ENCODE results near the gene PLXDC2. TPM values are rescaled to one million over a fixed set of nuclear protein-coding genes. Genes with fewer than 3 reads are reported as not detected.
A peak's percentile ranks its signal among the peaks of the same experiment; 100 is the strongest.
"Not testable (repeated sequence)": the region's sequence is repeated elsewhere in the genome, so short reads cannot be mapped to it uniquely, and the experiment has no call there.

PLXDC2 gene
- total RNA-seq (ENCODE audit: insufficient read depth, low replicate concordance) = 25.3 TPM

DNA sequence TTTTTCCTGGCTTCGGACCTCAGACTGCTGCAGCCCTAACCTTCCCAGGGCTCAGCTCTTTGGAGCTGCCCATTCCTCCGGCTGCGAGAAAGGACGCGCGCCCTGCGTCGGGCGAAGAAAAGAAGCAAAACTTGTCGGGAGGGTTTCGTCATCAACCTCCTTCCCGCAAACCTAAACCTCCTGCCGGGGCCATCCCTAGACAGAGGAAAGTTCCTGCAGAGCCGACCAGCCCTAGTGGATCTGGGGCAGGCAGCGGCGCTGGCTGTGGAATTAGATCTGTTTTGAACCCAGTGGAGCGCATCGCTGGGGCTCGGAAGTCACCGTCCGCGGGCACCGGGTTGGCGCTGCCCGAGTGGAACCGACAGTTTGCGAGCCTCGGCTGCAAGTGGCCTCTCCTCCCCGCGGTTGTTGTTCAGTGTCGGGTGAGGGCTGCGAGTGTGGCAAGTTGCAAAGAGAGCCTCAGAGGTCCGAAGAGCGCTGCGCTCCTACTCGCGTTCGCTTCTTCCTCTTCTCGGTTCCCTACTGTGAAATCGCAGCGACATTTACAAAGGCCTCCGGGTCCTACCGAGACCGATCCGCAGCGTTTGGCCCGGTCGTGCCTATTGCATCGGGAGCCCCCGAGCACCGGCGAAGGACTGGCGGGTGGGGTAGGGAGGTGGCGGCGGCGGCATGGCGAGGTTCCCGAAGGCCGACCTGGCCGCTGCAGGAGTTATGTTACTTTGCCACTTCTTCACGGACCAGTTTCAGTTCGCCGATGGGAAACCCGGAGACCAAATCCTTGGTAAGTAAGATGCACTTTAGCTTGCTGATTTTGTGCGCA, at the start of gene PLXDC2:
Gene PLXDC2 (plus strand): TSS at position 22 of the 820 bp plus-strand sequence.
- peak; percentile 68 for DNase-seq (ENCODE audit: low spot score)

DNA sequence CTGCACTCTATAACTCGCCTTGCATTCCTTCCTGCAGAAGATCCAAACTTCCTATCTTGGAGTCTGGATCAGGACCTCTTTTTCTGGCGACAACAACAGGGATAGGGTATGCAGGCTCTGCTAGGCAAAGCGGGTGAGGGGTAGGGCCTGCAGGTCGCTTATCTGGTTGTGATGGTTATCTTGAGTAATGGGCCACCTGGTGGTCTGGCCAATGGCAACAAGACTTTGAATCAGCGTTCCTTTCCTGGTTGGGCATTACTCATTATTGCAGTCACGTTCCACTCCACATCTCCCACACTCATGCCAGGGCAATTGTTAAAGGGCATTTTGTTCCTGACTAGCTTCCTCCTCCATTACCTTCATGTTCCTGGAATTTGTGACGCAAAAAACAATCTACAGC, 48.4 kb upstream of the PLXDC2 start:
- no peak for DNase-seq (ENCODE audit: low spot score)

DNA sequence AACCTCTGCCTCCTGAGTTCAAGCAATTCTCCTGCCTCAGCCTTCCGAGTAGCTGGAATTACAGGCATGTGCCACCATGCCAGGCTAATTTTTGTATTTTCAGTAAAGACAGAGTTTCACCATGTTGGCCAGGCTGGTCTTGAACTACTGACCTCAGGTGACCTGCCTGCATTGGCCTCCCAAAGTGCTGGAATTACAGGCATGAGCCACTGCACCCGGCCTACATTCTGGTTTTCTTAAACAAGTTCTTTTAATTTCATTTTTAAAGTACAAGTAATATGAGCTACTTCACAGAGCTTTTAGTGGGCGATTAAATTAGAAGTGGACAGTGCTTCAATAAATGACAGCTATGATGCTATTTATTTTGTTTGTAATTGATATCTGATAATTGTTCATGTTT, 46.4 kb upstream of the PLXDC2 start:
- not testable (repeated sequence) for DNase-seq (ENCODE audit: low spot score)

DNA sequence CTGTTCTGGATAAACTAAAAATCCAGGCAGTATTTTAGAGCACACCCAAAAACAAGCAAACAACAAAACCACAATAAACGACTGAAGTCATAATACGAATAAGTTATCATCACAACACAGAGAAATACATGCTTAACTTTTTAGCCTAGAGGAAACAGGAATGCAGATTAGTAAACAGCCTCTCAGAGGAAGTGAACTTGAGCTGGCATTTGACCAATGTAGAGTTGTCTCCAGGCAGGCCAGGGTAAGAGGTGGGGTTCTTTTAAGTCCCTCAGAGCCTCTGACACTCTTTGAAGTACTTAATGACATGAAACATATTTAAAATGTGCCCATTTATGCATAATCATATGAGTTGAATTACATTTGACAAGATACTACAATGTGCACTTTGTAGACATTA, 43.3 kb upstream of the PLXDC2 start:
- no peak for DNase-seq (ENCODE audit: low spot score)

DNA sequence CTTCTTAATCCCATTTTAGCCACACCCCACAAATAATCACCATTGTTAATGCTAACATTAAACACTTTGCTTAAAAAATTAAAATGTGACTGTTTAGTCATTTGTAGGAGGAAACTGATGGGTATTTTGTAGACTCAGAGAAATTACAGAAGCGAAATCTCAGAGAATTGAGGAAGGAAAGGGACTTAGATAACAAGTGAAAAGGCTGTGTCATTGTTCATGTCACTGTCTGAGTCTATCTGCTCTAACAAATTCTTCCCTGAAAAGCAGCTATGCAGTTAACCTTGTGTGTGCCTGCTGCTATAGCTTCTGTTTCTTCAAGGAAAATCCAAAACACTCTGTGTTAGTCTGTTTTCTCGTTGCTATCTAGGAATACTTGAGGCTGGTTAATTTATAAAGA, 40.9 kb upstream of the PLXDC2 start:
- DNase-seq (ENCODE audit: low spot score) = peak; percentile 4

DNA sequence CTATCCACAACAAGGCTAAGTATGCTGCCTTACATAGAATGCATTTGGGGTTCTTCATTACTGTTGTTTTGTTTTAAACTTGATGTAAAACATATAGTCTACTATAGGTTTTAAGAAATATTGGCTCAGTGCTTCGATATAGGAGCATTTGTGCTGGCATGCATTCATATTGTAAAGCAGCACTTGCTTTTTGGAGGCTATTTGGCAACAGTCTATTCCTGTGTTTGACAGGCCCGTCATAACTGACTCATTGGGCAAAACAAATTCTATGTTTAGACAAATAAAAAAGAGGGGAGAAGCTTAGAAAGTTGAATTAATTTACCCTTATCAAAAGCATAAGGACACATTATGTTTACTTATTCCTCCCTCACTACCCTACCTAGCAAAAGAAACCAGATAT, 38.4 kb upstream of the PLXDC2 start:
- no peak for DNase-seq (ENCODE audit: low spot score)

DNA sequence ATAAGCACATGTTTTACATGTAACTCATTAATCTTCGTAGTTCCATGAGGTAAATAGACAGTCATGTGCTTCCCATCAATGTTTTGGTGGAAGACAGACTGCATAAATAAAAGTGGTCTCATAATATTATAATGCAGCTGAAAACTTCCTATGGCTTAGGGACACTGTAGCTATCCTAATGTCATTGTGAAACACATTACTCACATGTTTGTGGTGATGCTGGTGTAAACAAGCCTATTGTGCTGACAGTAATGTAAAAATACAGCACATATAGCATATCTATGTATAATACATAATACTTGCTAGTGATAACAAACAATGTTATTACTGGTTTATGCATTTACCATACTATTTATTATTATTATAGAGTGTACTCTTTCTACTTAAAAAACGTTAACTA, 37.2 kb upstream of the PLXDC2 start:
- DNase-seq (ENCODE audit: low spot score) = no peak

DNA sequence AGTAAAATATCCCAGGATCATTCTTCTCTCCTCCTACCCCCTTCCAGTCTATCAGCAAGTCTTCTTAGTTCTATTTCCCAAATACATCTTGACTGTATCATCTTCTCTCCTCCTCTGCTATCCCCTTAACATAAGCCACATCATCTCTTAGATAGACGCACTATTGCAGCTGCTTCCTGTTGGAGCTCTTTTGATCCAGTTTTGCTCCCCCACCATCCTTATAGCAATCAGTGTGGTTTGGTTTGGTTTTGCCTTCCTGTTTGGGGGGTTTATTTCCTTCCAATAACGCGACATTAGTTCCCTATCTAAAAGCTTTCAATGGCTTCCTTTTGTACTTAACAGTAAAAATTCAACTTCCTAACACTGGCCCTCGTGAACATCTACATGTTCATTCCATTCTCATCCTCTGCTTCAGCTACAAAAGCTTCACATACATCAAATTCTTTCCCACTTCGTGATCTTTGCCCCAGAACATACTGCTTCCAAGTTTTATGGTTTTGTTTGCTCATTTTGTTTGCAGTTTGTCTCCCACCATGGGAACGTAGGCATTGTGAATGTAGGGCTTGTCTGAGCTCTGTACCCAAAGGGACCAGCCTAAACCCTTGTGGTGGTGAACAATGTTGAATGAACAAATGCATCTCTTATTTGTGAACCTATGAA, 33.7 kb upstream of the PLXDC2 start:
- no peak for DNase-seq (ENCODE audit: low spot score)

DNA sequence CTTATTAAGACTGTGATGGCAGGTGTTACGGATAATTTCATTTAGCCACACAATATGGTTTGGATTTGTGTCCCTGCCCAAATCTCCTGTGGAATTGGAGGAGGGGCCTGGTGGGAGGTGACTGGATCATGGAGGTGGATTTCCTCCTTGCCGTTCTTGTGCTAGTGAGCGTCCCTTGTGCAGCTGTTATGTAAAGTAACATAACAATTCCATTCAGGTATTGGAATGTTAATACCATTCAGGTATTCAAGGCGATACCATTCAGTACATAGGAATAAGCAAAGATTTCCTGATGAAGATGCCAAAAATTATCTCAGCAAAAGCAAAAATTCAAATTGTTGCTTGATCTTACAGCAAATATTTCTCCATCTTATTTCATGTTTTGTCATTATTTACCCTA, 32.5 kb upstream of the PLXDC2 start:
- no peak for DNase-seq (ENCODE audit: low spot score)

DNA sequence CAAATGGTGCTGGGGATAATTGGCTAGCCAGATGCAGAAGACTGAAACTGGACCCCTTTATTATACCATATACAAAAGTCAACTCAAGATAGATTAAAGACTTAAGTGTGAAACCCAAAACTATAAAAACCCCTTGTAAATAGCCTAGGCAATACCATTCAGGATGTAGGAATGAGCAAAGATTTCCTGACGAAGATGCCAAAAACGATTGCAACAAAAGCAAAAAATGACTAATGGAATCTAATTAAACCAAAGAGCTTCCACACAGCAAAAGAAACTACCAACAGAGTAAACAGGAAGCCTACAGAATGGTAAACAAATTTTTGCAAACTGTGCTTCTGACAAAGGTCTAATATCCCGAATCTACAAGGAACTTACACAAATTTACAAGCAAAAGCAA, 30.9 kb upstream of the PLXDC2 start:
- DNase-seq (ENCODE audit: low spot score) = no peak

DNA sequence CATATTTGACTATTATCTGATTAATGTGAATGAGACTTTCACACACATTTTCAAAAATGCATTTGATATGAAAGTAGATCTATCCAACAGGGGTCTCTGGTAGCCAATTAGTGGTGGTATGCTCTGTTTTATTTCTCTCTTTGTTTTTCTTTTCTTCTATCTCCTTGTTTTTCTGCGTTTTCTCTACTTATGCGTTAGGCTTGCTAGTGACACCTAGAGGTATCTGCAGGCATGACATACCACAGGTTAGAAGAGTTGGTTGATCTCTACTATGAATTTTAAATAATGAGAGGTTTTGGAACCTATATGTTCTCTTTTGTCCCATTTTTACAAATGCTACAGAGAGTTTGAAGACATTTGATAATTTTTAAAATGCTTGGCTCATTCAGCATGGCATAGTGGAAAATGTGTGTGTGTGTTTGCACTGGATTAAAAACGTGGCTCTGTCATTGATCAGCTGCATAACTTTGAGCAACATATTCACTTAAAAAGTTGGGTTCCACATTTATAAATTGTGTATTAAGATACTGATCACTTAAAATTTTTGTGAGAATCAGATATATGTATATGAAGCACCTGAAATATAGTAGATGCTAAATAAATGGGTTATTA, 28.1 kb upstream of the PLXDC2 start:
- peak; percentile 35 for DNase-seq (ENCODE audit: low spot score)

DNA sequence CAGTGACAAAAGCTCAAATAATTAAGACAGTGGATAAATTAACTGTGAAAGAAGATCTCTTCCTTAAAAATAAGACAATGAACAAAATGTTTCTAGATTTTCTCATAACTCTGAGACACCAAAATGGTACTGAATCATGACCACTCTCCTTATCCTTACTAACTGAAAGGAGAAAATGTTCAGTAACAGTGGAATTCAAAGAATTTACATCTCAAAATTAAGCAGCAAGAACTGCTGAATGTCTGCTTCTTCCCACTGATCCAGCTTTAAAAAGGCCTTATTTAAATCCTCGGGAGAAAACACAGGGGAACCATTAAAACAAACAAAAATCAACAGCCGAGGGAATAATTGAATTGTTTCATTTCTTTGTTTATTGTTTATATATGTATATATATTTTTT, 27.3 kb upstream of the PLXDC2 start:
- peak; percentile 19 for DNase-seq (ENCODE audit: low spot score)

DNA sequence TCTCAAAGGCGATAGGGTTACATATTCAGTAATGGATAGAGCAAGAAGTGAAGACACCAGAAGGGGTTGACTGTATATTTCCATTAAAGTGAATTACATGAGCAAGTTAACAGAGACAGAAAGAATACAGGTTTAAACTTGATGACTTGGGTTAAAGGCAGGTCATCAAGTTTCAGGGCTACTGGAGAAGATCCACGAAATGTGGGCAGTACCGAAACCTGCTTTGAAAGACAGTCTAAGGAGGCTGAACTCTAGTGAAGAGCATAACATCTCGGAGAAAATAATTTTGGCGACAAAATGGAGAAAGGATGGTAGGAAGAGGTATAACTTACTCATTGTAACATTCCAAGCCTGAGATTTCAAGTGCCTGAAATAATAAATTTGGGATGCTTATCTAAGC, 26.6 kb upstream of the PLXDC2 start:
- DNase-seq (ENCODE audit: low spot score) = no peak

DNA sequence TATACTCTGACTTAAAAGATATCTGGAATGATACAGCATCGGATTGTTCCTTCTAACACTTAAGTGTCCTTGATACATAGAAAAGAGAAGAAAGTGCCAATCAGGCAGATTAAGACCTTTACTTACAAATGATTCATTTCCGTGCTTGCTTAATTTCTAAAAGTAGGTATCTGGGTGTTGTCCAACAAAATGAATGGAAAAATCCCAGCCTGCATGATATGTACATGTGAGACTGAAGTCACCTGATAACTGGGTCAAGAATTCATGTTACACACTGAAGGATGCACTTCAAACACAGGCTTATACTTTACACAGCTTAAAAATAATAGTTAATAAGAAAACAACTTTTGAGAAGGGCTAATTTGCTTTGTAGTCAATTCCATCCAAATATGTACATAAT, 25.2 kb upstream of the PLXDC2 start:
- no peak for DNase-seq (ENCODE audit: low spot score)

DNA sequence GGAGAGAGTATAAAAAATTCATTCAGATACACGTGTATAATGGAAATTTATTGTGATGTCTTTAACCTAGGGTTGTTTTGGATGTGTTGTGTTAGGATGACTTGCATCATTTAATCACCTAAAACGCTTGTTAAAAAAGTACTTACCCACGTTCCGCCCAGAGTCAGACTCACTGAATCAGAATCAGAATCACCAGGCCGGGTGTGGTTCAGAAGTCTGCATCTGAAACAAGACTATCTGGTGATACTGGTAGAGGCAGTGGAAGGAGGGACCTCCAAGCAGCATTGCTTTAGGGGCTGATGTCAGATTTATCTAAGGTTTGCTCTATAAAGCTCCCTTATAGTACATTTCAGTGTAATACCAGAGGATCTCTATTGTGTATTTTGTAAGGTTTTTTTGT, 20.5 kb upstream of the PLXDC2 start:
- DNase-seq (ENCODE audit: low spot score) = no peak

DNA sequence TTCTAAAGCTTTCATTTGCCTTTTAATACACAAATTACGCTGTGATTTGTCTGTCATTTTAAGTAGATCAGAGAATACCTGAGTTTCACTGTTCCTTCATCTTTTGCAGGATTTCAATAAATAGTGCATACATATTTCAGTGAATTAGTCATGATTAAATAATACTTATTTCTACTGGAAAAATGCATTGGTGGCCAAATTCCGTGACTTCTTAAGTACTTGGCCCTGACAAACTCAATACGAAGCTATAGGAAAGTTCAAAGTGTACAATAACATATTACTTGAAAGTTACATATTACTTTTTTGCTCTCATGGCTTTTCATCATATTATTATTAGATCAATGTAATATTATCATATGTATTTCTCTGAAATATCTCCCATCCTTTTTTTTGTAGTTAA, 16.1 kb upstream of the PLXDC2 start:
- no peak for DNase-seq (ENCODE audit: low spot score)

DNA sequence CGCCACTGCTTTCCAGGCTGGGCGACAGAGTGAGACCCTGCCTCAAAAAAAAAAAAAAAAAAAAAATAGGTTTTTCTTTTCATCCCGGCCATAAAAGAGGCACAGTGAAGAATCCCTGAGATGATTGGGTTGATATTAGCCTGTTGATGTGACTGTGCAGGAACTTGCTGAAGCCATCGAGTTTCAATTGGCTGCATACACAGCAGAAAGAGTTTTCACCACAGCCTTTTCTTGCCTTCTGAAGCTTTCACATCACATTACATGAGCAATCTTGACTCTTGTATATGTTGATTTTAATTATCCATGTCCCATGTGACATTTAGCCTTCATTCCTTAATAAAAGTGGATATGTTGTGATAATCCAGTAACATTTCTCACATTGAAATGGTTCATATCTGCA, 14.9 kb upstream of the PLXDC2 start:
- DNase-seq (ENCODE audit: low spot score) = no peak

DNA sequence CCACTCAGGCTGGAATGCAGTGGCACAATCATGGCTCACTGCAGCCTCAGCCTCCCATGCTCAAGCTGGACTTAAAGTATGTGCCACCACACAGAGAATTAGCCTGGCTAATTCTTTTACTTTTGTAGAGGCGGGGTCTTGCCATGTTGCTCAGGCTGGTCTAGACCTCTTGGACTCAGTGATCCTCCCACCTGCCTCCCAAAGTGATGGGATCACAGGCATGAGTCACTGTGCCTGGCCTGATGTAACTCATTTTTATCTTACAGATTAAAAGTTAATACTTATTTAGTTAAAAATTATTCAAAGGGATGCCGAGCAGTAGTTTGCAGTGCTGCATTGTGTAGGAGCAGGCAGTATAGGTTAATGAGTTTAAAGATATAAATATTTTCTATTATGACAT, 12.6 kb upstream of the PLXDC2 start:
- no peak for DNase-seq (ENCODE audit: low spot score)

DNA sequence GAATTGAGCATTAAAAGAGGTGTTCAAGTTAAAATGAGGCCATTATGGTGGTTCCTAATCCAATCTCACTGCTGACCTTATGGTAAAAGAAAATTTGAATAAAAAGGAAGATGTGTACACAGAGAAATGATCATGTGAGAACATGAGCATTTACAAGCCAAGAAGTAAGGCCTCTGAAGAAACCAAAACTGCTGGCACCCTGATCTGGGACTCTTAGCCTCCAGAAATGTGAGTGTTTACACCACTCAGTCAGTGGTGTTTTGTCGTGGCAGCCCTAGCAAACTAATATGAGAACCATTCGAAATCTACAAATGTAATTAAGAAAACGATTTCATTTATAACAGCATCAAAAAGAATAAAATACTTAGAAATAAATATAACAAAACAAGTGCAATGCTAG, 6.8 kb upstream of the PLXDC2 start:
- no peak for DNase-seq (ENCODE audit: low spot score)

DNA sequence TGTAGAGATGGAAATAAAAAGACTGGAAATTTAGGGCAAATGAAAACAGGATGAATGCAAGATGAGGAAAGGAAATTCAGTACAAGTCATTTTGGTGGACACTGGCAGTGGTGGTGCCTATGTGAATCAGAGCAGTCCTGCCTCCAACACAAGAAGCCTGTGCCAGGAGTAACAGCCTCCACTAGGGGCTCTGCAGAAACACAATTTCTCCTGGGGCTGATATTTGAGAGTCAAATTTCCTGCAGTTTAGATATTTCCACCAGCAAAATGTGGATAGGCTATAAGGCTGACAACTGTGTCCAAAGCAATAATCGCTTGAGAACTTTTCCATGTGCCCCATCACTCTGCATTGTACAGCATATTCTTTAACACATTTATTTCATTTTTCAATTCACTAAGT, 4.7 kb upstream of the PLXDC2 start:
- DNase-seq (ENCODE audit: low spot score) = peak; percentile 37

DNA sequence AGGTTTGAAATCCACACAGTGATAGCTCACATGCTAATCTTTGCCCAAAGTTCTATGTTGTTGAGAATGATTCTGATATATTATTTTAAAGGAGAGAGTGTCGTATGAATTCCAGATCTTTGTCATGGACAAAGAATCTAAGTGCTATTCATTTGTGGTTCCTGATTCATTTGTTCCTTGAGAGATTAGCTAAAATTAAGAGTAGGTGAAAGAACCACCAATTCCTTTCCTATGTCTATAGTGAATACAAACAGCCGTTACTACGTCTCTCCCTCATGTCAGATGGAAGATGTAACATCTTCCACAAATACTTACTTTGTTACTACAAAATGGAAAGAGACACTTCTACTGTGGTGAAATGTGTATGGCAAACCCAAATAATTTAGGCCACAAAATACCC, 3.3 kb upstream of the PLXDC2 start:
- DNase-seq (ENCODE audit: low spot score) = no peak

DNA sequence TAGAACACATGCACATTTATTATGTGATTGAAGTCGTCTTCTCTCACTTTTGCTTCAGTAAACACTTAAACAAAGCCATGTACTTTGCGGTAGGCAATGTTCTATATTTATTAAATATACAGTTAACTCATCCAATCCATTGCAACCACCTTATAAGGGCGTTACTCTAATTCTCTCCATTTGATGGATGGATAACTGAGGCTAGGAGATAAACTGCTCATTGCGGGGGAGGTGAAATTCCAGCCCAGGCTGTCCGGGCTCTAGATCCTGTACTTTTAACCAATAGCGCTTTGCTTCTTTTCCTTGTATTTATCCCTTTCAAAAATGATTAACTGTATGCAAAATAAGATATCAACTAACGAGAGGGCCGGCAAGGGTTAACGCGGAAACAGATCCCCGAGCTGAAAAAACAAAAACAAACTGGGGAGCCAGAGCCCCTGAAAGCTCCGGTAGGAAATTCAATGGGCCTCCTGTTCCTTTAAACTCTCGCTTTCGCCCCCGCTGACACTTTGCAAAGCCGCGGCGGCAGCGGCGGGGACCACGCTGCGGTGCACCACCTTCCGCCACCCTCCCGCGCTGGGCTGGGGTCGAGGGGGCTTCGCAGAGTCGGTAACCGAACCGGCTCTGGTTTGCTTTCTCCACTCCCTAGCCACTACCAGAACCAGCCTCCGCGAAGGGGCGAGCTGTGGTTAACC, 1.0 kb upstream of the PLXDC2 start:
- DNase-seq (ENCODE audit: low spot score) = peak; percentile 47

All from umbilical cord (tissue), 2 donors.